Omental fat pad (tissue), 4 donors: ENCODE results near the gene REEP3. TPM values are rescaled to one million over a fixed set of nuclear protein-coding genes. Genes with fewer than 3 reads are reported as not detected.

Experiments used
- ATAC-seq: fragments of 150-250 bp; one replicate; pipeline ENCODE4 v1.9.1; 2016; ENCODE audit warnings: mild to moderate bottlenecking, moderate library complexity; ENCODE audit not compliant: low FRiP score
- DNase-seq: peaks from one replicate; pipeline ENCODE4 v3.0.0-alpha.2; 2019; ENCODE audit warnings: low spot score
- CTCF ChIP-seq, 3 donors: fragments of 450-650 bp; IDR thresholded peaks; one replicate each; pipeline ENCODE4 v1.5.1; 2016 to 2017; ENCODE audit warnings: antibody characterized with exemption in 3 of 3, mild to moderate bottlenecking in 3 of 3, moderate library complexity in 2 of 3
- total RNA-seq, 4 donors: library from RNA; depleted of rRNA; stranded (reverse); fragments of >200 nt; gene quantifications; one replicate each; pipeline ENCODE4 v1.1.0, GENCODE V29; 2016

Gene REEP3
- total RNA-seq, 4 donors from 2014 or later = 44.7 to 70.5 (median 57.1) TPM

GRCh38 chr10:63521416-63522276 is 445 bp downstream of the REEP3 start:
- DNase-seq (peak; percentile 27), ATAC-seq (peak; percentile 88)
- no peak for TF ChIP-seq CTCF (IDR thresholded peaks at IDR 0.05)

- no peak for TF ChIP-seq CTCF (IDR thresholded peaks at IDR 0.05)
- DNase-seq (no peak), ATAC-seq (no peak)
Measured at GRCh38 chr10:63522277-63522687, 1.1 kb downstream of the REEP3 start.

GRCh38 chr10:63522995-63523394 is 1.8 kb downstream of the REEP3 start:
- DNase-seq (no peak), ATAC-seq (no peak)
- TF ChIP-seq CTCF (IDR thresholded peaks at IDR 0.05) = no peak

- DNase-seq (no peak), ATAC-seq (no peak)
- TF ChIP-seq CTCF (IDR thresholded peaks at IDR 0.05) = no peak
Measured at GRCh38 chr10:63525021-63525420, 3.8 kb downstream of the REEP3 start.

DNA sequence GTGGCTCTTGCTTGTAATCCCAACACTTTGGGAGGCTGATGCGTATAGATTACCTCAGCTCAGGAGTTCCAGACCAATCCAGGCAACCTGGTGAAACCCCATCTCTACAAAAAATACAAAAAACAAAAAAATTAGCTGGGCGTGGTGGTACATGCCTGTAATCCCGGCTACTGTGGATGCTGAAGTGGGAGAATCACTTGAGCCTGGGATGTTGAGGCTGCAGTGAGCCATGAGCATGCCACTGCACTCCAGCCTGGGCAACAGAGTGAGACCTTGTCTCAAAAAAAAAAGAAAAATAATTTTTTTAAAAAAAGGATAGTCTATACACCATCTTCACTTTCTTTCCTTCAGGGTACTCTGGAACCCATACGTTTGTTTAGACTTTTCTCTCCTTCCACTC is 6.2 kb downstream of the REEP3 start:
- ATAC-seq = no peak
- TF ChIP-seq CTCF (IDR thresholded peaks at IDR 0.05) = no peak
- no peak for DNase-seq

GRCh38 chr10:63528084-63528744 is 7.0 kb downstream of the REEP3 start:
- TF ChIP-seq CTCF (IDR thresholded peaks at IDR 0.05) = no peak
- ATAC-seq (no peak), DNase-seq (no peak)
